ENCODE measurements around the gene RET.

The RET gene

DNA sequence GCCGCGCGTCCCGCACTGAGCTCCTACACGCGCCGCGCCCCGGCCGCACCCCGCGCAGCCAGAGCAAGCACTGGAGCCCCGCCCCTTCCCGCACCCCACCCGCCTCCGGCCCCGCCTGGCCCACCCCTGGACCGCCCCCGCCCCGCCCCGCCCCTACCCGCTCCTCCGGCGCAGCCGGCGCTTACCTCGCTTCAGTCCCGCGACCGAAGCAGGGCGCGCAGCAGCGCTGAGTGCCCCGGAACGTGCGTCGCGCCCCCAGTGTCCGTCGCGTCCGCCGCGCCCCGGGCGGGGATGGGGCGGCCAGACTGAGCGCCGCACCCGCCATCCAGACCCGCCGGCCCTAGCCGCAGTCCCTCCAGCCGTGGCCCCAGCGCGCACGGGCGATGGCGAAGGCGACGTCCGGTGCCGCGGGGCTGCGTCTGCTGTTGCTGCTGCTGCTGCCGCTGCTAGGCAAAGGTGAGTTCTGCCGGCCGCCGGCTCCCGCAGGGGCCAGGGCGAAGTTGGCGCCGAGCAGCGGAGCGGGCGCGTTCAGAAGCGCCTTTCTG is at the start of gene RET:
Gene RET (plus strand): TSS at position 194 of the 545 bp plus-strand sequence. CDS start 190 bp downstream, at position 384.
- DNase-seq (ENCODE audit: low read depth) = no peak

- DNase-seq (ENCODE audit: low read depth) = no peak
These were observed 49.4 kb upstream of the RET start for GRCh38 chr10:43027331-43027955.

GRCh38 chr10:43028143-43028542 is 48.7 kb upstream of the RET start:
- DNase-seq (ENCODE audit: low read depth) = no peak

GRCh38 chr10:43029043-43029442 is 47.8 kb upstream of the RET start:
- DNase-seq (ENCODE audit: low read depth) = no peak

DNA sequence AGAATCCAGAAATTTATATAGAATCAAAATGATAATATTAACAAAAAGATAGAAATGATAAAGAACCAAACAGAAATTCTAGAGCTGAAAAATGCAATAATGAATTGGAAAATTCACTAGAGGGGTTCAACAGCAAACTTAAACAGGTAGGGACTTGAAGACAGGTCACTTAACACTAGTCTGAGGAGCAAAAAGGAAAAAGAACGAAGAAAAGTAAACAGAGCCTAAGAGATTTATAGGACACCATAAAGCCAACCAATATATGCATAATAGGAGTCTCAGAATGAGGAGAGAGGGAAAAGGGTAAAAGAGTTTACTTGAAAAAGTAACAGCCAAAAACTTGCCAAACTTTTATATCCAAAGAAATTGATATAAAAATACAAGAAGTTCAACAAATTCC is 44.3 kb upstream of the RET start:
- DNase-seq (ENCODE audit: low read depth) = no peak

GRCh38 chr10:43035800-43036199 is 41.1 kb upstream of the RET start:
- no peak for DNase-seq (ENCODE audit: low read depth)

- no peak for DNase-seq (ENCODE audit: low read depth)
These were observed 40.1 kb upstream of the RET start for GRCh38 chr10:43036481-43037428.

DNA sequence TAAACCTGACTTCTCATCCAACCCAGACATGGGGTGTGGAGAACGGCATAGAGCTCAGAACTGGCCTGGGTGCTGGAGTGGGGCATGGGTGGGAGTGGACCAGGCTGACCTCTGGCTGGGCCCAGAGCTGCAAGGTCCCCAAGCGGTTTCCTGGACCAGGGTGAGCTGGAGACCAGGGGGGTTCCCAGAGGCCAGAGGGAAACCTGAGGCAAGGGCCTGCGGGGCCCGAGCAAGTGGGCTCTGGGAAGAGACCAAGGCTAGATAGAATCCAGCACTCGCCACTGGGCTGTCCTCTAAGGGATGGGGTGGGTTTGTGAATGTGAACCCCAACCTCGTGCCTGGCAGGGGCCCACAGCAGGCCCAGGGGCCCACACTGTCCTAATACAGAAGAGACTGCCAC is 39.4 kb upstream of the RET start:
- no peak for DNase-seq (ENCODE audit: low read depth)

GRCh38 chr10:43037942-43038782 is 38.7 kb upstream of the RET start:
- DNase-seq (ENCODE audit: low read depth) = no peak

GRCh38 chr10:43038783-43039623 is 37.9 kb upstream of the RET start:
- DNase-seq (ENCODE audit: low read depth) = no peak

DNA sequence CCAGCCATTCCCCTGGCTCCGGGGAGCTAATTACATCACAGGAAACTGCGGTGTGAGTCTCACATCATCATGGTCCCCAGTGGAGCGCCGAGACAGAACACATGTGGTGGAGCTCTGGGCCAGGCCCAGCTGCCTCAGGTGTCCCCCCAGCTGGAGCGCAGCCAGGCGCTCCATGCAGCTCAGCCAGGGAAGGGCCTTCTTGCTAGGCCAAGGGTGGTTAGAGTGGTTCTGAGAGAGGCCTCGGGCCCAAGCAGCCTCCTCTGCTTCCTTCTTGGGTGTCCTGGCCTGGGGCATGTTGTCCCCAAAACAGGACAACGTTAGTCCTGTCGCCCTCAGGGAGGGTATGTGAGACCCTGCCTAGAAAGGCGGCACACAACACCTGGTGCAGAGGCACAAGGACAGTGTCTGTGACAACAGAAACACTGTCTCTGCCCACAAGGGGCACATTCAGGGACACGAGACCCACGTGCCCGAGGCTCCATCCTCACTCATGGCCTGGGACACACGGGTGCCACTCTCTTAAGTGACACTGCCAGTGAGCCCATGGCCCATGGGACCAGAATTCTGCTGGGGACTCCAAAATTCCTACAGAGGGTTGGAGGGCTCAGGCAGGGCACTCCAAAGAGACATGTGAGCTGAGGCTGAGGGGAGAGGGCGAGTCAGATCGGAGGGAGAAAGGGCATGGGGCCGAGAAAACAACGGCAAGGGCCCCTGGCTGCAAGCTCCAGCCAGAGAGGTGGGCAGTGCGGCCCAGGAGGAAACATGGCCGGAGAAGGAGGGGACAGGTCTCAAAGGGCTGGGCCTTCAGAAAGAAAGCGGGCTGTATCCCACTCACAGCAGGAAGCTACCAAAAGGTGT is 37.0 kb upstream of the RET start:
- no peak for DNase-seq (ENCODE audit: low read depth)

- no peak for DNase-seq (ENCODE audit: low read depth)
These were observed 36.2 kb upstream of the RET start for GRCh38 chr10:43040482-43041256.

DNA sequence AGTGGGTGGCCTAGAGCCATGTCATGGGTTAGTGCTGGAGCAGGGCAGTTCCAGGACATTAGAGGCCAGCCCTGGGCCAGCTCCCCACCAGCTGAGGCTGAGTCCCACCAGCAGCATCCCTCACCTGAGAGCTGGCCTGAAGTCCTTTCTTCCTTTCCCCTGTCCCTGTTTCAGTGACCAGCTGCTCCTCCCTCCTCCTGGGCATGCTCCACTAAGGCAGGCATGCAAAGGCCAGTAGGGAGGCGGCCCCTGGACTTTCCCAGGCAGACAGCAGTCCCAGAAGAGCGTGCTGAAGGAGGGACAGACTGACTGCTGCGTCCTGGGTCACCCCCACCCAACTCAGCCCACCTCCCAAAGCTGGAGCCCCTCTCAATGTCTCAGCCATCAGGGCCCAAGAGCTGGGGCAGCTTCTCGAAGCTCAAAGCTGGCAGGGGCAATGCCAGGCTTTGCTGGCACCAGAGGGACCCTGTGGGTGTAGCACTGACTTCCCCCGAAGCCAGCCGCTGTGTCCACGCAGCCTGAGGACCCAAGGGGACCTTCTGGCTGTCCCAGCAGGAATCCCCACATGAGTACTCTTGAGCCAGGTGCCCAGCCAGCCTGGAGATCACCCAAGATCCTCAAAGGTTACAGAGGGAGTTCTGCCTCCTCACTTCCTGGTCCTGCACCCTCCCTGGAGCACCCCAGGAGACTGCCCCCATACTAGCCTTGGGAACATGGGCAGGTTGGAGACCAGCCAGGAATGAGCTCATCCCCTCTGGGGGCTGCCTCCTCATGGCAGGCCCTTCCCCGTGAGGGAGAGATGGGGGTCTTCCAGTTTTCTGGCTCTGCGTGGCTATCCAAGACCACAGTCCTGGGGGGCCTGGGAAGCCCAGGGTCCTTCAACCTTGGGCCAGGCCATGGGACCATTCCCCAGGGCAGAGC is 35.2 kb upstream of the RET start:
- no peak for DNase-seq (ENCODE audit: low read depth)

- no peak for DNase-seq (ENCODE audit: low read depth)
These were observed 34.1 kb upstream of the RET start for GRCh38 chr10:43042503-43043341.

DNA sequence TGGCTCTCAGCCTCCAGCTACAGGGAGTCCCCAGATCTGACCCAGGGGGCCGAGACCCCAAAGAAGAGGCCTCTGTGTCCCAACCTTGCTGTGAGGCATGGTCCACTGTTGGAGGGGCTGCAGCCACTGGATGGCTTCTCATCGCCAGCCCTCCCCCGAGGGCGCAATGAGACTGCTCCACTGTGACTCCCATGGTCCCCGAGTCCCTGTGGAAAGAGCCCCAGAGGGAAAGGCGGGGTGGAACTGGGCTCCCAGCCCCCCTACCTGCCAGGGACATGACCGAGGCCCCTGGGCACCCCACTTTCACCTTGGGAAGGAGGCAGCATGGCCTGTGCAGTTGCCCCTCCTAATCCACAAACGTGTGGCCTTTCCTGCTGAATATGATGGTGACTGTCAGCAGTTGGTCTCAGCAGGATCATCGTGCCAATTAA is 33.5 kb upstream of the RET start:
- DNase-seq (ENCODE audit: low read depth) = no peak

DNA sequence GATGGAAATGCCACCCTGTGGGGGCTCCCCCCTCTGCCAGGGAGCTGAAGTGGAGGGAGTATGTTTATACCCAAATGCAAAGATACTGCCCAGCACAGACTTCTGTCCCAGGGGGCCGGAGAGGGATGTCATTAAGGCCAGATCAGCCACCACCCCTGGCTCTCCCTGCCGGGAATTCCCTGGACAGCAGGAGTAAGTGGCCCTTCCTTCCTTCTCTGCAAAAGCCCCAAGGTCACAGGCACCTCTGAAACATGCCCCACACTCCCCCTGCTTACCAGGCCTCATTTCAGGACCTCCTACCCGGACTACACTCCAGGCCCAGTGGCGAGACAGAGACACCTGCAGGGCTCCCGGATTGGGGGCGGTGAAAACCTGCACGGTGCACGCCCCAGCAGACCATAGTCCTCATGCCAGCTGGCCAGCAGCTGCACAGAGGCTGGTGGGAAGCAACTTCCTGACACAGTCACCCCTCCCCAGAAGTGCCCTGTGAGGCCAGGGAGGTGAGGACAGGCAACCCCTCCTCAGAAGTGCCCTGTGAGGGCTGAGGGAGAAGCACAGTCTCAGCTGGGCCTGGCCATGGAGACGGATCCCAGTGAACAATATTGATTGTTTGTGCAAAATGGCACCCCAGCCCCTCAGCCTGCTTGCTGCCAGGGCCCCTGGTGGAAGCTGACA is 33.0 kb upstream of the RET start:
- DNase-seq (ENCODE audit: low read depth) = no peak

DNA sequence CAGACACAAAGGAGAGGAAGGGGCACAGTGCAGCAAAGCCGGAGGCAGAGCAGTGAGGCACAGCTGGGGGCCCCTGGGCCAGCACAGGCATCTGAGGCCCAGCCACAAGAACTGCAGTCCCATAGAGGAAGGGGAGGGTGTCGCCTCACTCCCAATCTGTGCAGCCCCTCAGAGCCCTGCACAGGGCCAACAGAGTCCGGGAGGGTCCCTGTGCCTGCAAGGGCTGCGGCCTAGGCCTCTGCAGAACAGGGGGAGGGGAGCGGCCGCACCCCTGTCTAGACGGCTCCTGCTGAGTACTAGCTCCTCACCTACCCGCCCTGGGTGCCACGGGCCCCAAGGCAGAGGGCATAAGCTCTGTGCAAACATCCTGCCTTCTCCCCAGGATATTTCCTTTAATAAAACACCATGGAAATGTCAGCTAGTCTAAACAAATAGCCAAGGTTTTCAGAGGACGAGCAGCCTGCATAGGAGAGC is 32.4 kb upstream of the RET start:
- DNase-seq (ENCODE audit: low read depth) = no peak

Data from HS-27A (cell line).